GM04503 (cell line): ENCODE data around the gene HYAL1.

Experiments
- DNase-seq: peaks from one replicate; pipeline ENCODE4 v3.0.0-alpha.2; 2012; ENCODE audit warnings: low read depth

HYAL1 gene

GRCh38 chr3:50334339-50335075 lies 31.1 kb upstream of the HYAL1 start:
- no peak for DNase-seq

GRCh38 chr3:50333744-50334328 lies 30.5 kb upstream of the HYAL1 start:
- DNase-seq: no peak

DNA sequence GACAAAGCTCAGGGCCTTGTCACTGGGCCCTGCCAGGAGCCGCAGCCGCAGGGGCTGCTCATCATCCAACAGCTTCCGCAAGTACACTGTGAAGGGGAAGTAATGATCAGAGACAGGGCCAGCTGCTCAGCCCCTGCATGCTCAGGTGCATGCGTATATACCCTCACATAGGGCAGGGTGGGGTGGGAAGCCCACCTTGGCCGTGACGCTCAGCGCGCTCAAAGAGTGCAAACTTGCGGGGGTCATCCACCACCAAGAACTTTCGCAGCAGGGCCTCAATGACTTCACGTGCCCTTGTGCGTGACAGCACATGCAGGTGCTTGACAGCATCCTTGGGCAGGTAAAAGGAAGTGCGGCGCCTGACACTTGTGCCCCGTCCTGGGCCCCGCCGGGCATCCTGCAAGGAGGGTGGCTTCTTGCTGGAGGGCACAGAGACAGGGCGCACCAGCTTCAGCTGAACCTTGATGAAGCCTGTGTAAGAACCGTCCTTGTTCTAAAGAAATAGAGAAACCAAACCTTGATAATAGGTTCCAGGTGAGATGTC lies 28.1 kb upstream of the HYAL1 start:
- DNase-seq: no peak

DNA sequence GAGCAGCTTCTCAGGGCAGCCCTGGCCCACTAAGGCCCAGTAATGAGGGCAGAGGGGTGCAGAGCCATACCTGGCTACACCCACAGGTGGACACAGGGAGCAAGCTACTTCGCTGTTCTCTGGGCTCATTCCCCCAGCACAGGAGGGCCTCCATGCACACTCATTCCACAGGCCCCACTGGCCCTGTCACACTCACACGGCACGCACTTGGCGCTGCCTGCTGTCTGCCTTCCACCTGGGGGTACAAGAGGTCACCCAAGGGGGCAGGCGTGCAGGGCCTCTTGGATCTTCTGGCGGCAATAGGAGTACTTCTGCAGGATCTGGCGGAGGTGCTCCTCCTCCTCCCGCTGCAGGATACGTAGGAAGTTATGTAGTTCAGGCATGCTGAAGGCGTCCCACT lies 27.0 kb upstream of the HYAL1 start:
- DNase-seq: no peak

GRCh38 chr3:50327943-50328691 lies 24.7 kb upstream of the HYAL1 start, which contains the start of gene TUSC2:
TSS of gene TUSC2 (minus strand) at chr3:50328223. CDS start at chr3:50328099, 124 bp downstream.
- DNase-seq: peak; percentile 71

DNA sequence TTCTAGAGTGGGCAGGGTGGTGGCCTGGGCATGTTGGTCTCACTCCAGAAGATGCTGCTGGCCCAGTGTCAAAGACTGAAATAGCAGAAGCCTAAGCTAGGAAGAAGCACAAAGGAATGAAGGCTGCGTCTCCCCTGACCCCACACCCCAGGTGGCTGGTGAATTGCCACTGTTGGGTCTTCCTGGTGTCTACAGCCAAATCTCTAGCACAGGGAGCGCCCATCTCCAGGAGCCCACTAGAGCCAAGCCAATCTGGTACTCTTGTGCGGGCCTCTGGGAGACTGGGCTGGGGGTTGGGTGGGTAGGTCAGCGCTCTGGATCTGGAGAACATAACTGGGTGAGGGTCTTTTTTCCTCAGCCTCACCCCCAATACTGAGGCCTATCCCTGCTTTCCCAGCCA lies 23.8 kb upstream of the HYAL1 start:
- no peak for DNase-seq

- no peak for DNase-seq
Observed at GRCh38 chr3:50326182-50326541, 22.8 kb upstream of the HYAL1 start.

DNA sequence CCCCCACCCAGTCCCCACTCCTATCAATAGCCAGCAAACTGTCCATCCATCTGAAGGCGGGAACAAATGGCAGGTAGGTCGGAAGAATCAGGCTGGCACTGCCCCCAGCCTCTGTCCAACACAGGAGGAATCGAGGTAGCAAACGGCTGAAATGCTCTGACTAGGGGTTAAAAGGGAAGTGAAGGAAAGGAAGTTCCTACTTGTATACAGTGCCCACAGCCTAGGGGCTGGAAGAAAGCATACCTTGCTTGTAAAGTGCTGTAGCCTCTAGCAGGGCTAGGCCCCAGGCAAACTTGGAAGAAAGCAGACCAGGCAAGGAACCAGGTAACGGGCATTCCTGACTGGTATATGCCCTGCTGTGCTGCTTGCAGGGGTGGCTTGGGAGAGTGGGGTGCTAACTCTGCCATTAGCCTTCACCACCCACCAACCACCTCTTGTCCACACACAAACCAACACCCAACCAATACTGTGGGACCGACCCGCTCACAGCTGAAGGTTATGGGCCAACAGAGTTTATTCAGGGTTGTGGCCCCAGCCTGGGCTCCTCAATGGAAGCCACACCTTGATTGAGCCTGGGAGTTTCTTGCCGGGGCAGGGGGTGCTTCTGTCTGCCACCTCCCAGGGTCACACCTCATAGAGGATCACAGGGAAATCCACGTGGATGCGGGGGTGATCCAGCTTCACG lies 22.3 kb upstream of the HYAL1 start:
- DNase-seq: no peak

DNA sequence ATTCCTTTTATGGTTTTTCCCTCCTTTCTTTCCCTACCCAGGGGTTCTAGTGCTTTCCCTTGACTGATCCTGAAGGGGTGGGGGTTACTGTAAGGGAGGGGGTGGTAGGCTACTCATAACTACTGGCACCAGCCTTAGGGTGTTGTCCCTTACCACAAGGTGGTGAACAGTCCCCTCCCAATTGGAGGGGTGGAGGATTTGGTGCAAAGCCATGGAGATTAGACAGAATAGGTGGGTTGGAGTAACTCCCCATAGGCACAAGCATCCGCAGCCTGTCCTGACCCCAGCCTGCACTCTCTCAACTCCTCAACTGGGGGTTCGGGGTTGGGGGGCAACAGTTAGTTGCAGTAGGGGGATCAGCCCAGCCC lies 21.7 kb upstream of the HYAL1 start:
- no peak for DNase-seq

DNA sequence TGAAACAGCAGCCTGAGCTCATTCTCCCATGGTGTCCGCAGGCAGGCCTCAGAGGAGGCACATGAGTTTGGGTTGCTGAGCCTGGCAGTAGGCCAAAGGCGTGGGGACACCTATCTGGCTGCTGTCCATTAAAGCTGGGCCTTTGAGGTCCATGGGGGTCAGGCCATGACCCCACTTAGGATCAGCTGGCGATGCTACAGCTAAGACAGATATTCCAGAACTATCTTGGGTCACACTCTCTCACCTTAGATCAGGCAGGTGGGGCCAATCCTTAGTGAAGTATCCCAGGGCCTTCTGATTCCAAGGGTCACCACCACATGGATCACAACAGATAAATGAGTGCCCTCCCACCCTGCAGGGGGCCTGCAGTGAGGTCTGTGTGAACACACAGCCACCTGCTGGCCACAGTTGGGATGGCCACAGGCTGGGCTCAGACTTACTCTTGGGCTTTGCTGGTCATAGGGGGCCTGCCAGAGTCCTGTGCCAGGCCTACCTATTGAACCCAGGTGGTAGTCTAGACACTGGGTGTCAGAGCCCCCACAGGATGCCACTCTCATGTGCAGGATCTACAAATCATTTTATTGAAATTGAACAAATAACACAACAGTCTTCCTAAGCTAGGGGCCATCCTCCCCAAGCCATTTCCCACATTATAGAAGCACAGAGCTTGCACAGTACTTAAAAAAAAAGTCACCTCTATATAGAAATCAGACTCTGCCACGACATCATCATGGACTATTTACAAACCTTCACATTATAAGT lies 21.2 kb upstream of the HYAL1 start:
- DNase-seq: no peak

DNA sequence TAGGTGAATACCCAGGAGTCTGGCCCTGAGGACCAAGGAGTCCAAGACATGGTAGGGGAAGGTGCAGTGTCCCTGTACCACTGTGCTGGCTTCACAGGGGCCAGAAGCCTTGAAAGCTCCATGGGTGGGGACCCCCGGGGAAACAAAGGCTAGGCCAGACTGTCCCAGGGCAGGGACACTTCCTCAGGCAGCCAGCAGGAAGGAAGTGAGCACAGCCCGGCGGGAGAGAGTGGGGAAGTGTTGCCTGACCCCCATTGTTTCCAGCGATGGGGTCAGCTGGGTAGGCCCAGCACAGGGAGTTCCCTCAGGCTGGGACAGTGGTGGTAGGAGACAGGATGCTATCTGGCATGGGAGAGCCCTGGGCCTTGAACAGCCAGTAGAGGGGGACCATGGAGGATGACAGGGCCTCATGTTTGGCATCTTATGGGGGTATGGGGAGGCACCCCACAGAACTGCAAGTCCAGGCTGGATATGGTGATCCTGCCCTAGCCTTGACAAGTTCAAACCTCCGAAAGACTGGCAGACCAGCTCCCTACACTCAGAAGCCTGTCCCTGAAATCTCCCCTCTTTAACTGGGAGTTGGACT lies 20.3 kb upstream of the HYAL1 start:
- DNase-seq: no peak

- DNase-seq: no peak
Observed at GRCh38 chr3:50323092-50323600, 19.8 kb upstream of the HYAL1 start.

- no peak for DNase-seq
Observed at GRCh38 chr3:50322386-50323091, 19.2 kb upstream of the HYAL1 start, which contains the start of gene HYAL2. TSS of gene HYAL2 (minus strand) at chr3:50322745. CDS start at chr3:50320489, 2,256 bp downstream.

DNA sequence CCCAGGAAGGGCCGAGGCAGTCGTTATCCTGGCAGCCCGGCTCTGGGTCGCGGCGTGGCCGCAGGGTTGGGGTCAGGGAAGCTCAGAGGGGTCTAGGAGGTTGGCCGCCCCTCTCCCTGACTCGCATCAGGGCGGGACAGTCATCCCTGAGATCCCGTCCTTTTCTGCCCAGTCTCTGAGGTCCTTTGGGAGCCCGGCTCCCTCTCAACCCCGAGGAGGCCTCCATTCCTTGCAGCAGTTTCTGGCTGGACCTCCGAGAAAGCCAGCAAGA lies 18.7 kb upstream of the HYAL1 start:
- DNase-seq: no peak

GRCh38 chr3:50321336-50322114 lies 18.2 kb upstream of the HYAL1 start:
- DNase-seq: no peak

DNA sequence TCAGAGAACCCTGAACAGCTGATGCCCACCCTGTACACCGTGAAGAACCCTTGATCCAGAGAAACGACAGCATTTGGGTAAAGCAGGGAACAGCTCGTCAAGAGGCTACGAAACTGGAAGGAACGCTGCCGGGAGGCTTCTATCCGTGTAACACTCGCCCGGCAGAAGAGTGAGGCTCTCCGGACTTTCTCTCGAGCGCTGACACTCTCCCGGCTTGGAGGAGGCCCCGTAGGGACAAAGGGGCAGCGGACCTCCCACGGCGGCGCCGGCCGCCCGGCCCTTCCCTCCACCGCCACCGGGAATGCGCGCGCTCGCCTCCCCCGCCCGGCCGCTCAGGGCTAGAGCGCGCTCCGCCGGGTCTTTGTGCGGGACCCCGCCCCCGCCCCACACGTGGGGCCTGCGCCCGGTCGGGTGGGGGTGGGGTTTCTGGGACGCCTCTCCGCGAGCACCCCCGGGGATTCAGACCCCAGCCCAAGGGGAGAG lies 17.5 kb upstream of the HYAL1 start:
- no peak for DNase-seq

GRCh38 chr3:50319894-50320625 lies 16.7 kb upstream of the HYAL1 start:
- DNase-seq: no peak

GRCh38 chr3:50319181-50319893 lies 16.0 kb upstream of the HYAL1 start:
- no peak for DNase-seq
